HG03457 (cell line): ENCODE data around the gene KLHDC4.
"Not testable (repeated sequence)": the region's sequence is repeated elsewhere in the genome, so short reads cannot be mapped to it uniquely, and the experiment has no call there.

Source experiments
- ATAC-seq: cut with Tn5 transposase; IDR thresholded peaks from one replicate; pipeline ENCODE4 v1.9.1; 2021; ENCODE audit warnings: moderate number of reproducible peaks; ENCODE audit not compliant: unreplicated experiment

The KLHDC4 gene

GRCh38 chr16:87744750-87745514 is 20.9 kb downstream of the KLHDC4 start:
- no peak for ATAC-seq

- ATAC-seq: no peak
These were observed 22.9 kb downstream of the KLHDC4 start for GRCh38 chr16:87742781-87743490.

GRCh38 chr16:87741700-87742415 is 23.9 kb downstream of the KLHDC4 start:
- no peak for ATAC-seq

GRCh38 chr16:87740909-87741424 is 24.8 kb downstream of the KLHDC4 start:
- no peak for ATAC-seq

GRCh38 chr16:87740441-87740840 is 25.3 kb downstream of the KLHDC4 start:
- no peak for ATAC-seq

- no peak for ATAC-seq
These were observed 26.0 kb downstream of the KLHDC4 start for GRCh38 chr16:87739801-87740200.

- ATAC-seq: no peak
These were observed 29.8 kb downstream of the KLHDC4 start for GRCh38 chr16:87736008-87736382.

GRCh38 chr16:87735270-87736007 is 30.3 kb downstream of the KLHDC4 start:
- no peak for ATAC-seq

GRCh38 chr16:87734644-87735043 is 31.1 kb downstream of the KLHDC4 start:
- ATAC-seq: no peak

GRCh38 chr16:87733190-87733589 is 32.6 kb downstream of the KLHDC4 start:
- ATAC-seq: no peak

GRCh38 chr16:87731607-87732006 is 34.2 kb downstream of the KLHDC4 start:
- ATAC-seq: no peak

- ATAC-seq: no peak
These were observed 36.4 kb downstream of the KLHDC4 start for GRCh38 chr16:87729266-87729954.

- ATAC-seq: no peak
These were observed 37.8 kb downstream of the KLHDC4 start for GRCh38 chr16:87728026-87728425.

GRCh38 chr16:87727346-87727745 is 38.4 kb downstream of the KLHDC4 start:
- no peak for ATAC-seq

- not testable (repeated sequence) for ATAC-seq
These were observed 39.2 kb downstream of the KLHDC4 start for GRCh38 chr16:87726577-87726976.

- no peak for ATAC-seq
These were observed 40.1 kb downstream of the KLHDC4 start for GRCh38 chr16:87725596-87726235.

GRCh38 chr16:87724490-87725291 is 41.1 kb downstream of the KLHDC4 start:
- ATAC-seq: no peak

GRCh38 chr16:87723226-87723623 is 42.6 kb downstream of the KLHDC4 start:
- no peak for ATAC-seq
